ENCODE data around the gene TK2. TPM values are rescaled to one million over a fixed set of nuclear protein-coding genes. Genes with fewer than 3 reads are reported as not detected.

TK2 gene
- total RNA-seq, 1 donor from 2014 or later = 13.1 TPM

DNA sequence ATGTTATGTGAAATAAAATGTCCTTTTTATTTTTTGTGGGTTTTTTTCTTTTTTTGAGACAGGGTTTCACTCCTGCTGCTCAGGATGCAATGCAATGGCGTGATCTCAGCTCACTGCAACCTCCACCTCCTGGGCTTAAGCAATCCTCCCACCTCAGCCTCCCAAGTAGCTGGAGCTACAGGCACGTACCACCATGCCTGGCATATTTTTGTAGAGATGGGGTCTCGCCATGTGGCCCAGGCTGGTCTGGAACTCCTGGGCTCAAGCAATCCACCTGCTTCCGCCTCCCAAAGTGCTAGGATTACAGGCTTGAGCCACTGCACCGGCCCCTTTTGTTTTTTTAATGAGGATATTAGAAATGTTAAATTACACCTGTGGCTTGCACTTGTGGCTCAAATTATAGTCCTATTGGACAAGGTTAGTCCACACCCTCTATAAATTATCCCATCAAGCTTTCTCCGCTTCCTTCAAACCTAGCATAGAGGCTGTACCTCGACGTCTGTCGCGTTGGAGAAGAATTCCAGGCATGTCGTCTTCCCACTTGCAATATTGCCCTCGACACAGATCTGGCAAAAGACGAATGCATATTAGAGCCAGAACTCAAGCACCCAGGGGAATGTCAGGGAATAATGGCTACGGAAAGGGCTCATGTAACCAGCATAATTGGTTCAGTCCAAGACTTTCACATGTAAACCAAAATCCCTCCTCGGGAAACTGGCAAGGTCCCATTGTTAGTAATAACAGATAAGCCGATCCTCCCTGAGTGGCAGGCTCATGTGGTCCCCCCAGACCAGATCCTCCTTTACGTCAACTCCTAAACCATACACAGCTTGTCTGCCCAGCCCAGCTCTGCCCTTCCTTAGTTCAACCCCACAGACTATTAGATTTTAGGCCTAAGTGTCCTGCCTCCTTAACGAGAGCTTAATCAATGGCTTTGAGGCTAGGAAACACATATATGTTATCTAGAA is 8.2 kb downstream of the TK2 start:
- peaks cover 17% of the 10 kb centered on the region for H3K4me1 Mint-ChIP-seq (ENCODE audit: unreplicated experiment)
- DNase-seq (ENCODE audit: low spot score) = no peak

DNA sequence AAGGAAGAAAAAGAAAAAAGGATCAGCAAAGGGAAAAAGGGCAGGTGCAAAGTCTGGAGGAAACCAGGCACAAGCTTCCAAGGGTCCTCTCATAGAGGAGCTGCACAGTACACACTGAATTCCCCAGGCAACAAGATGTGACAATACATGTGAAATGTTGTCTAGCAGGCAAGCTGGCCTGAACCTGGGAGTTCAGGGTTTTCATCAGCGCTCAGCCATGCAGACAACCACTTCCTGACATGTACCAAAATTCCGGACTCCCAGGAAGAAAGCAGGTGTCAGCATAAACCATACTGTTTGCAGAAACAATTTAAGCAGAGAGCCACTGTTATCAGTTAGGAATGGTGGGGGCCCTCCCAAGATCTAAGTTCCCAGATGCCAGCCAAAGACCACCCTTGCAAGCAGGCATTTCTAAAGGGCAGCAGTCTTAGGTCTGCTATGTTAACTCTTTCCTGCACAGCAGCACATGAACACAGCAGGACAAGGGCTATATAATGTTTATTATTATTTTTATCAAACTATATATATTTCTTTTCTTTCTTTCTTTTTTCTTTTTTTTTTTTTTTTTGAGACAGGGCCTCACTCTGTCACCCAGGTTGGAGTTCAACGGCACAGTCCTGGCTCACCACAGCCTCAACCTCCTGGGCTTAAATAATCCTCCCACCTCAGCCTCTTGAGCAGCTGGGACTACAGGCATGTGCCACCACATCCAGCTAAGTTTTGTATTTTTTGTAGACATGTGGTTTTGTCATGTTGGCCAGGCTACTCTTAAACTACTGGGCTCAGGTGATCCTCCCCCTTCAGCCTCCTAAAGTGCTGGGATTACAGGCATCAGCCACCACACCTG is 10.1 kb downstream of the TK2 start:
- TF ChIP-seq, protein P1, sequence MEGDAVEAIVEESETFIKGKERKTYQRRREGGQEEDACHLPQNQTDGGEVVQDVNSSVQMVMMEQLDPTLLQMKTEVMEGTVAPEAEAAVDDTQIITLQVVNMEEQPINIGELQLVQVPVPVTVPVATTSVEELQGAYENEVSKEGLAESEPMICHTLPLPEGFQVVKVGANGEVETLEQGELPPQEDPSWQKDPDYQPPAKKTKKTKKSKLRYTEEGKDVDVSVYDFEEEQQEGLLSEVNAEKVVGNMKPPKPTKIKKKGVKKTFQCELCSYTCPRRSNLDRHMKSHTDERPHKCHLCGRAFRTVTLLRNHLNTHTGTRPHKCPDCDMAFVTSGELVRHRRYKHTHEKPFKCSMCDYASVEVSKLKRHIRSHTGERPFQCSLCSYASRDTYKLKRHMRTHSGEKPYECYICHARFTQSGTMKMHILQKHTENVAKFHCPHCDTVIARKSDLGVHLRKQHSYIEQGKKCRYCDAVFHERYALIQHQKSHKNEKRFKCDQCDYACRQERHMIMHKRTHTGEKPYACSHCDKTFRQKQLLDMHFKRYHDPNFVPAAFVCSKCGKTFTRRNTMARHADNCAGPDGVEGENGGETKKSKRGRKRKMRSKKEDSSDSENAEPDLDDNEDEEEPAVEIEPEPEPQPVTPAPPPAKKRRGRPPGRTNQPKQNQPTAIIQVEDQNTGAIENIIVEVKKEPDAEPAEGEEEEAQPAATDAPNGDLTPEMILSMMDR (IDR thresholded peaks at IDR 0.05; ENCODE audit: unreplicated experiment) = no peak

More for the DNA sequence above, 8.2 kb downstream of the TK2 start:
- Mint-ChIP-seq H3K36me3 (ENCODE audit: low read depth, unreplicated experiment) (peaks cover 3% of the 10 kb centered on the region), H3K27me3 (ENCODE audit: unreplicated experiment) (peaks cover 2% of the 10 kb centered on the region), H3K9me3 (ENCODE audit: unreplicated experiment) (no peaks in the 10 kb centered on the region), H3K27ac (ENCODE audit: unreplicated experiment) (no peak overlapping the region), H3K4me3 (ENCODE audit: unreplicated experiment) (no peak overlapping the region)
- TF ChIP-seq, protein P1 (IDR thresholded peaks at IDR 0.05; ENCODE audit: unreplicated experiment) = no peak

DNA sequence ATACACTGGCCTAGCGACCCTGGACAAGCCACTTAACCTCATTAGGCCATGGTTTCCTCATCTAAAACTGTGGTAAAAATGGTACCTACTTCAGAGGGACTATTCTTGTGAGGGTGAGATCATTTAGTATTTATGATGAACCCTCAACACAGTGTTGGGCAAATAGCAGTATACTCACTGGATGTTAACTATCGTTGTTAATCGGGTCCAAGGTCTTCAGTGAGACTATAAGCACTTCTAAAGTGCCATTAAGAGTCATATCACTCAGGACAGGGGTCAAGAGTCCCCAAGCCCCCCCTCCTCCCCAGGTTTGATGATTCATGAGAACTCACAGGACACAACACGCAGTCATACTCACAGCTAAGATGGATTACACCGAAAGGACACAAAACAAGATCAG is 11.0 kb downstream of the TK2 start:
- no peaks in the 10 kb centered on the region for H3K9me3 Mint-ChIP-seq (ENCODE audit: unreplicated experiment)
- peaks cover 3% of the 10 kb centered on the region for H3K36me3 Mint-ChIP-seq (ENCODE audit: low read depth, unreplicated experiment)
- H3K27ac Mint-ChIP-seq (ENCODE audit: unreplicated experiment) = no peak overlapping the region
- peaks cover 2% of the 10 kb centered on the region for H3K27me3 Mint-ChIP-seq (ENCODE audit: unreplicated experiment)
- no peak for DNase-seq (ENCODE audit: low spot score)
- H3K4me1 Mint-ChIP-seq (ENCODE audit: unreplicated experiment) = peaks cover 14% of the 10 kb centered on the region
- no peak overlapping the region for H3K4me3 Mint-ChIP-seq (ENCODE audit: unreplicated experiment)
- TF ChIP-seq, protein P1 (IDR thresholded peaks at IDR 0.05; ENCODE audit: unreplicated experiment) = no peak

More for the DNA sequence above, 10.1 kb downstream of the TK2 start:
- Mint-ChIP-seq H3K27me3 (ENCODE audit: unreplicated experiment) (peaks cover 2% of the 10 kb centered on the region), H3K9me3 (ENCODE audit: unreplicated experiment) (no peaks in the 10 kb centered on the region), H3K4me3 (ENCODE audit: unreplicated experiment) (no peak overlapping the region), H3K27ac (ENCODE audit: unreplicated experiment) (no peak overlapping the region), H3K4me1 (ENCODE audit: unreplicated experiment) (peaks cover 17% of the 10 kb centered on the region), H3K36me3 (ENCODE audit: low read depth, unreplicated experiment) (peaks cover 3% of the 10 kb centered on the region)
- no peak for DNase-seq (ENCODE audit: low spot score)

DNA sequence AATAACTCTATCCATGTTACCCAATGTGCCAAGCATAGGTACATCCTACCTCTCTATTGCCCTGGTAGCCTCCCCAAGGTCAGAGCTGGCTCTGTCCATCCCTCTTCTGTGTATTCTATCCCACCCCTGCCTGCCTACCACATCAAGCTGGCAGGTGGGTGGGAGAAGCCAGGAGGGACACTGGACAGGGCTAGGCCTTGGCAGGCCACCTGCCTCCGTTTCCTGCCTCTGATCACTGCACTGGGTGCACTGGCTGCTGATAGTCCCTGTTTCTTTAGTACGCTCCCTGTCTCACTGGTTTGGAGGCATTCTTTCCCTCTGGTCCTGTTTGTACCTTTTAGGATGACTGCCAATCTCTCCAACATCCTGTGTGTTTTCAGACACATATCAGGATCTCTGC is 12.7 kb downstream of the TK2 start:
- TF ChIP-seq, protein P1 (IDR thresholded peaks at IDR 0.05; ENCODE audit: unreplicated experiment) = no peak
- no peak for DNase-seq (ENCODE audit: low spot score)
- peaks cover 3% of the 10 kb centered on the region for H3K36me3 Mint-ChIP-seq (ENCODE audit: low read depth, unreplicated experiment)
- H3K9me3 Mint-ChIP-seq (ENCODE audit: unreplicated experiment) = no peaks in the 10 kb centered on the region
- H3K27ac Mint-ChIP-seq (ENCODE audit: unreplicated experiment) = peak overlapping the region; percentile 22
- peaks cover 12% of the 10 kb centered on the region for H3K4me1 Mint-ChIP-seq (ENCODE audit: unreplicated experiment)
- peaks cover 2% of the 10 kb centered on the region for H3K27me3 Mint-ChIP-seq (ENCODE audit: unreplicated experiment)
- H3K4me3 Mint-ChIP-seq (ENCODE audit: unreplicated experiment) = no peak overlapping the region

Measured in endothelial cell (in vitro differentiated cells).